Mononuclear cell (primary cell): ENCODE measurements around the gene PHLPP1. TPM values are rescaled to one million over a fixed set of nuclear protein-coding genes. Genes with fewer than 3 reads are reported as not detected.

Experiments used
- H3K27me3 ChIP-seq: 2 replicates; pipeline ENCODE4 v1.6.0; 2011; ENCODE audit warnings: low read length, control low read depth; ENCODE audit not compliant: insufficient read depth
- H3K4me1 ChIP-seq: 2 replicates; pipeline ENCODE4 v1.5.1; 2011; ENCODE audit warnings: mild to moderate bottlenecking, low read length, control low read depth; ENCODE audit not compliant: insufficient read depth
- H3K4me3 ChIP-seq: 2 replicates; pipeline ENCODE4 v1.5.1; 2011; ENCODE audit warnings: mild to moderate bottlenecking, low read length, moderate library complexity
- H3K9me3 ChIP-seq: 2 replicates; pipeline ENCODE4 v1.5.1; 2011; ENCODE audit warnings: low read depth, mild to moderate bottlenecking, control low read depth, low read length
- total RNA-seq: library from RNA; depleted of rRNA; stranded (reverse); fragments of >200 nt; gene quantifications from one replicate; pipeline ENCODE4 v1.2.3, GENCODE V29; 2012

Gene PHLPP1
- total RNA-seq, 1 donor = 9.1 TPM

- Histone ChIP-seq H3K4me3 (no peak overlapping the region), H3K27me3 (no peaks in the 10 kb centered on the region), H3K9me3 (no peaks in the 10 kb centered on the region), H3K4me1 (no peaks in the 10 kb centered on the region)
Measured at GRCh38 chr18:62876828-62877227, 161.5 kb downstream of the PHLPP1 start.

GRCh38 chr18:62877411-62878221 lies 162.3 kb downstream of the PHLPP1 start:
- H3K4me3 ChIP-seq = no peak overlapping the region
- H3K9me3 ChIP-seq = no peaks in the 10 kb centered on the region
- no peaks in the 10 kb centered on the region for H3K4me1 ChIP-seq
- no peaks in the 10 kb centered on the region for H3K27me3 ChIP-seq

- Histone ChIP-seq H3K4me3 (no peak overlapping the region), H3K4me1 (no peaks in the 10 kb centered on the region), H3K9me3 (no peaks in the 10 kb centered on the region), H3K27me3 (no peaks in the 10 kb centered on the region)
Measured at GRCh38 chr18:62878305-62878704, 163.0 kb downstream of the PHLPP1 start.

- no peaks in the 10 kb centered on the region for H3K9me3 ChIP-seq
- H3K27me3 ChIP-seq = no peaks in the 10 kb centered on the region
- no peak overlapping the region for H3K4me3 ChIP-seq
- no peaks in the 10 kb centered on the region for H3K4me1 ChIP-seq
Measured at GRCh38 chr18:62880034-62880433, 164.7 kb downstream of the PHLPP1 start.

GRCh38 chr18:62880673-62881364 lies 165.5 kb downstream of the PHLPP1 start:
- Histone ChIP-seq H3K9me3 (no peaks in the 10 kb centered on the region), H3K4me1 (no peaks in the 10 kb centered on the region), H3K4me3 (no peak overlapping the region), H3K27me3 (no peaks in the 10 kb centered on the region)

- Histone ChIP-seq H3K4me3 (no peak overlapping the region), H3K4me1 (no peaks in the 10 kb centered on the region), H3K9me3 (no peaks in the 10 kb centered on the region), H3K27me3 (no peaks in the 10 kb centered on the region)
Measured at GRCh38 chr18:62881509-62882016, 166.2 kb downstream of the PHLPP1 start.

GRCh38 chr18:62883937-62884735 lies 168.8 kb downstream of the PHLPP1 start:
- Histone ChIP-seq H3K9me3 (no peaks in the 10 kb centered on the region), H3K27me3 (no peaks in the 10 kb centered on the region), H3K4me3 (no peak overlapping the region), H3K4me1 (no peaks in the 10 kb centered on the region)

GRCh38 chr18:62885804-62886203 lies 170.5 kb downstream of the PHLPP1 start:
- Histone ChIP-seq H3K4me1 (no peaks in the 10 kb centered on the region), H3K4me3 (no peak overlapping the region), H3K9me3 (no peaks in the 10 kb centered on the region), H3K27me3 (no peaks in the 10 kb centered on the region)

- Histone ChIP-seq H3K27me3 (no peaks in the 10 kb centered on the region), H3K9me3 (no peaks in the 10 kb centered on the region), H3K4me3 (no peak overlapping the region), H3K4me1 (no peaks in the 10 kb centered on the region)
Measured at GRCh38 chr18:62894681-62895390, 179.5 kb downstream of the PHLPP1 start.

GRCh38 chr18:62897153-62897552 lies 181.8 kb downstream of the PHLPP1 start:
- H3K4me1 ChIP-seq = no peaks in the 10 kb centered on the region
- H3K4me3 ChIP-seq = no peak overlapping the region
- no peaks in the 10 kb centered on the region for H3K9me3 ChIP-seq
- no peaks in the 10 kb centered on the region for H3K27me3 ChIP-seq

GRCh38 chr18:62898359-62898758 lies 183.0 kb downstream of the PHLPP1 start:
- Histone ChIP-seq H3K4me1 (no peaks in the 10 kb centered on the region), H3K4me3 (no peak overlapping the region), H3K9me3 (no peaks in the 10 kb centered on the region), H3K27me3 (no peaks in the 10 kb centered on the region)

- H3K9me3 ChIP-seq = no peaks in the 10 kb centered on the region
- H3K4me1 ChIP-seq = no peaks in the 10 kb centered on the region
- no peak overlapping the region for H3K4me3 ChIP-seq
- no peaks in the 10 kb centered on the region for H3K27me3 ChIP-seq
Measured at GRCh38 chr18:62899534-62899933, 184.2 kb downstream of the PHLPP1 start.

- H3K27me3 ChIP-seq = no peaks in the 10 kb centered on the region
- no peak overlapping the region for H3K4me3 ChIP-seq
- no peaks in the 10 kb centered on the region for H3K9me3 ChIP-seq
- no peaks in the 10 kb centered on the region for H3K4me1 ChIP-seq
Measured at GRCh38 chr18:62900132-62900883, 185.0 kb downstream of the PHLPP1 start.

- Histone ChIP-seq H3K9me3 (no peaks in the 10 kb centered on the region), H3K4me3 (no peak overlapping the region)
Measured at GRCh38 chr18:62902776-62903175, 187.4 kb downstream of the PHLPP1 start.

More at GRCh38 chr18:62902776-62903175, 187.4 kb downstream of the PHLPP1 start:
- no peaks in the 10 kb centered on the region for H3K27me3 ChIP-seq
- no peaks in the 10 kb centered on the region for H3K4me1 ChIP-seq
